Central memory CD8-positive, alpha-beta T cell (primary cell): ENCODE data around the gene TMEM176A.
A peak's percentile ranks its signal among the peaks of the same experiment; 100 is the strongest.

Experiments used
- ATAC-seq: fragments of 150-1000 bp; cut with Tn5 transposase; replicated peaks from 2 replicates; pipeline ENCODE4 v1.10.0; 2022; ENCODE audit warnings: mild to moderate bottlenecking, moderate FRiP score, moderate number of reproducible peaks; ENCODE audit not compliant: poor library complexity, severe bottlenecking; ENCODE audit errors: extremely low read depth
- DNase-seq, 2 donors: peaks; one replicate each; pipeline ENCODE4 v3.0.0; 2021; ENCODE audit warnings: low spot score in 2 of 2
- H3K27ac Mint-ChIP-seq: one replicate; pipeline ENCODE4 v1.8.0; 2022; ENCODE audit warnings: low read depth, mild to moderate bottlenecking, moderate library complexity, mixed read lengths
- H3K27me3 Mint-ChIP-seq: one replicate; pipeline ENCODE4 v1.8.0; 2022; ENCODE audit warnings: mixed read lengths
- H3K36me3 Mint-ChIP-seq: one replicate; pipeline ENCODE4 v1.8.0; 2022; ENCODE audit warnings: mild to moderate bottlenecking, moderate library complexity, mixed read lengths; ENCODE audit not compliant: insufficient read depth
- H3K4me1 Mint-ChIP-seq: one replicate; pipeline ENCODE4 v1.8.0; 2022; ENCODE audit warnings: mixed read lengths
- H3K4me3 Mint-ChIP-seq: one replicate; pipeline ENCODE4 v1.8.0; 2022; ENCODE audit warnings: mild to moderate bottlenecking, moderate library complexity, mixed read lengths
- H3K9me3 Mint-ChIP-seq: one replicate; pipeline ENCODE4 v1.8.0; 2022; ENCODE audit warnings: mixed read lengths

Gene TMEM176A

DNA sequence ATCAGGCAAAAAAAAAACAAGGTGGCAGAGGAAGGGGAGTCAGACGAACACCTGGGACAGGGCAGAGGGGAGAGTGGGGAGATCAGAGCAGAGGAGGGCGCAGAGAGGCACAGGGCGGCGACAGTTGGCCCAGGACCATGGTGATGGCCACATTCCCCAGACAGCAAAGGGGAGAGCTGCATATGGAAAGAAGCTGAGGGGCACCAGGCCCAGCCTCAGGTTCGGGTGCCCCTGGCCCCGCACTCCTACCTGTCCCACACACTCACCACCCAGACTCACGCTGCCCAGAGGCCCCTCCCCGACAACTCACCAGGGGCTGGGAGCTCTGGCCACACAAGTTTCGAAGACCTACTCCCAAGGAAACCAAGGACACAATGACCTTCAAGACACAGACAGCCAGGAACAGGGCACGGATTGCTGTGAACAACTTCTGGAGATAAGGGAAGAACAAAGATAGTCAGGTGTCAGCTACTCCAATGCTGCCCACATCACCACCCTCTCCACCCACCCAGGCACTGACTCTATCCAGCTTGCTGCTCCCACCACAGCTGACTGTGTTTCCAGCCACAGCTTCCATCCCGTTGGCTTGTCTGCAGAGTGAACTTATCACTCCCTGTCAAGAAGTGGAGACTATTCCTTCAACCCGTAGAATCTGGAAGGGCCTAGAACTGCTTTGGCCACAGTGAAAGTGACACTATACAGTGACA lies 8.7 kb upstream of the TMEM176A start:
- no peak for ATAC-seq
- no peaks in the 10 kb centered on the region for H3K9me3 Mint-ChIP-seq
- H3K36me3 Mint-ChIP-seq, result no peaks in the 10 kb centered on the region
- H3K4me1 Mint-ChIP-seq, result no peaks in the 10 kb centered on the region
- no peak overlapping the region for H3K4me3 Mint-ChIP-seq
- H3K27me3 Mint-ChIP-seq, result peaks cover 29% of the 10 kb centered on the region
- no peak for DNase-seq
- H3K27ac Mint-ChIP-seq, result no peak overlapping the region

GRCh38 chr7:150793569-150794238 lies 6.9 kb upstream of the TMEM176A start:
- no peaks in the 10 kb centered on the region for H3K36me3 Mint-ChIP-seq
- DNase-seq (no peak), ATAC-seq (no peak)
- peaks cover 19% of the 10 kb centered on the region for H3K27me3 Mint-ChIP-seq
- no peak overlapping the region for H3K27ac Mint-ChIP-seq
- no peak overlapping the region for H3K4me3 Mint-ChIP-seq
- H3K9me3 Mint-ChIP-seq, result no peaks in the 10 kb centered on the region
- no peaks in the 10 kb centered on the region for H3K4me1 Mint-ChIP-seq

DNA sequence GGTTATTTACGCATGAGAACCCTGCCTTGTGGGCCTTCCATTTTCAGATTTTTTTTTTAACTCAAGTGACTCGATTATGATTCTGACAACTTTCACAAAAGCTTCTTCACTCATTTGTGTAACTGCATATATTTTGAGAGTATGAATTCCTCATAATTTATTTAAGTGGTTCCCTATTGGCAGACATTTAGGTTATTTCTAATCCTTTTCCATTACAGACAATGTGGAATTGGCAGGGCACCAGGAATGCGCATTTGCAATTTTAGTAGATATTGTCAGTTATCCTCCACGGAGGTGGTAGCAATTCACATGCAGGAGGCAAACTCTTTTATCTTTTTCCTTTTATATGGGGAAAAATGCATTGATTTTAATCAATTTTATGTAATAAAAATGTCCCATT lies 2.9 kb upstream of the TMEM176A start:
- H3K4me3 Mint-ChIP-seq, result no peak overlapping the region
- H3K9me3 Mint-ChIP-seq, result no peaks in the 10 kb centered on the region
- H3K27ac Mint-ChIP-seq, result no peak overlapping the region
- peaks cover 6% of the 10 kb centered on the region for H3K4me1 Mint-ChIP-seq
- no peak for ATAC-seq
- peaks cover 33% of the 10 kb centered on the region for H3K27me3 Mint-ChIP-seq
- no peak for DNase-seq
- peaks cover 3% of the 10 kb centered on the region for H3K36me3 Mint-ChIP-seq

DNA sequence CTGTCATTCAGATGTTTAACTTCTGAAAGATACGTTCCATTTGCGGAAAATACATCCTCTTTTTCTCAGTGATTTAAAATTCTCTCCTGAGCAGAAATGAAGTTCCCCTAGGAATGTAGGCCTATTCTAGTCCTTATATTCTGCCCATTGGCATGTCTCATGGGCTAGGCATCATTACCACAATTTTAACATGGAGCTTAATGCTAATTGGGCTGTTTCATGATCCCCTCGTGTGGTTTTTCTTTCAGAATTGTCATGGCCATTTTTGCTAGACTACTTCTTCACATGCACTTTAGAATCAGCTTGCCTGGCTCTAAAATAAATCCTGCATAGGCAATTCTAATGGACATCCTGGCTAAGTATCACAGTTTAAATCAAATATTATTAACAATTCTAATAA lies 1.4 kb upstream of the TMEM176A start:
- Mint-ChIP-seq H3K27me3 (peaks cover 37% of the 10 kb centered on the region), H3K36me3 (peaks cover 3% of the 10 kb centered on the region), H3K4me3 (no peak overlapping the region), H3K9me3 (no peaks in the 10 kb centered on the region), H3K27ac (no peak overlapping the region), H3K4me1 (peaks cover 6% of the 10 kb centered on the region)
- ATAC-seq, result no peak
- DNase-seq, result no peak

- Mint-ChIP-seq H3K4me1 (peaks cover 6% of the 10 kb centered on the region), H3K36me3 (peaks cover 3% of the 10 kb centered on the region), H3K9me3 (no peaks in the 10 kb centered on the region), H3K27ac (no peak within 1 kb of the TSS), H3K4me3 (peak within 1 kb of the TSS; percentile 58), H3K27me3 (peaks cover 45% of the 10 kb centered on the region)
- DNase-seq (no peak), ATAC-seq (peak; percentile 36)
Observed at GRCh38 chr7:150799741-150800580, 608 bp upstream of the TMEM176A start, which contains the start of gene TMEM176B. Gene TMEM176B, minus strand, starts transcription at chr7:150800364. Its CDS starts 3,795 bp downstream, at chr7:150796569.

- peaks cover 59% of the 10 kb centered on the region for H3K27me3 Mint-ChIP-seq
- H3K4me3 Mint-ChIP-seq, result peak overlapping the region; percentile 58
- H3K36me3 Mint-ChIP-seq, result peaks cover 3% of the 10 kb centered on the region
- DNase-seq, result no peak
- H3K27ac Mint-ChIP-seq, result no peak overlapping the region
- H3K4me1 Mint-ChIP-seq, result peaks cover 6% of the 10 kb centered on the region
- ATAC-seq, result no peak
- no peaks in the 10 kb centered on the region for H3K9me3 Mint-ChIP-seq
Observed at GRCh38 chr7:150801242-150801945, 825 bp downstream of the TMEM176A start.

DNA sequence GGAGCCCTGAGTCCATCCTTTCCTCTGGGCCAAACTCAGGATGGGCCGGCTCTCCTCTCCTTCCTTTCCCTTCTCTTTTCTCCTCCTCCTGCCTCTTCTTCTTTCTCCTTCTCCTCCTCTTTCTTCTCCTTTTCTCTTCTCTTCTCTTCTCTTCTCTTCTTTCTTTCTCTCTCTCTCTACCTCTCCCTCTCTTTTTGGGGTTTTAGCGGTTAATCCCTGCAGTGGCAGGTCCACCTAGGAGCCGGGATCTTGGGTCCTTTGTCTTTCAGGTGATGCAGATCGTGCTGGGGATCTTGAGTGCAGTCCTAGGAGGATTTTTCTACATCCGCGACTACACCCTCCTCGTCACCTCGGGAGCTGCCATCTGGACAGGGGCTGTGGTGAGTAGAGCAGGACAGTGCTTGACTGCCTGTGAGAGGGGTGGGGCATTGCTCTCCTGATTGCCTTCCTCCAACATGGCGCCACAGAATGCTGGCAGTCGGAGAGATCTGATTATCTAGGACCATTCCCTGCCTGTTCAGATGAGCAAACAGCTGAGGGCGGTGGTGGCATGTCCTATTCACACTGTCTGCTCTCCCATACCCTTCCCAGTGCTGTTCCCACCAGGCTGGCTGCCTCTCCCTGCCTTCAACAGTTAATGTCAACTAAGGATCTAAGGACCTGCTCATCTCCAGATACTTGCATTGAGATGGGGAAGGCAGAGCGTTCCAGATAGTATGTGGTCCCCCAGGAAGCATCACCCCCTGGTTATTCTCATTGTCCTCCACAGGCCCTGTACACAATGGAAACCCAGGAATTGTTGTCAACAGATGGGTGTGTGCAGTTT lies 1.6 kb downstream of the TMEM176A start:
- Mint-ChIP-seq H3K4me1 (peaks cover 6% of the 10 kb centered on the region), H3K27me3 (peaks cover 62% of the 10 kb centered on the region), H3K9me3 (no peaks in the 10 kb centered on the region), H3K36me3 (peaks cover 3% of the 10 kb centered on the region), H3K4me3 (peak overlapping the region; percentile 58), H3K27ac (no peak overlapping the region)
- no peak for DNase-seq
- no peak for ATAC-seq

- Mint-ChIP-seq H3K27ac (no peak overlapping the region), H3K4me3 (no peak overlapping the region), H3K36me3 (peaks cover 3% of the 10 kb centered on the region), H3K4me1 (peaks cover 6% of the 10 kb centered on the region), H3K9me3 (no peaks in the 10 kb centered on the region), H3K27me3 (peaks cover 72% of the 10 kb centered on the region)
- ATAC-seq (no peak), DNase-seq (no peak)
Observed at GRCh38 chr7:150803161-150803860, 2.7 kb downstream of the TMEM176A start.

GRCh38 chr7:150804802-150805201 lies 4.2 kb downstream of the TMEM176A start:
- no peak overlapping the region for H3K4me3 Mint-ChIP-seq
- no peak for ATAC-seq
- H3K27ac Mint-ChIP-seq, result no peak overlapping the region
- H3K27me3 Mint-ChIP-seq, result peaks cover 74% of the 10 kb centered on the region
- H3K36me3 Mint-ChIP-seq, result peaks cover 3% of the 10 kb centered on the region
- H3K4me1 Mint-ChIP-seq, result peaks cover 6% of the 10 kb centered on the region
- DNase-seq, result no peak
- H3K9me3 Mint-ChIP-seq, result no peaks in the 10 kb centered on the region

- no peak overlapping the region for H3K4me3 Mint-ChIP-seq
- peaks cover 3% of the 10 kb centered on the region for H3K36me3 Mint-ChIP-seq
- H3K27me3 Mint-ChIP-seq, result peaks cover 85% of the 10 kb centered on the region
- H3K9me3 Mint-ChIP-seq, result no peaks in the 10 kb centered on the region
- no peak for ATAC-seq
- peaks cover 6% of the 10 kb centered on the region for H3K4me1 Mint-ChIP-seq
- H3K27ac Mint-ChIP-seq, result no peak overlapping the region
- DNase-seq, result no peak
Observed at GRCh38 chr7:150805864-150806263, 5.3 kb downstream of the TMEM176A start.

GRCh38 chr7:150806454-150806853 lies 5.9 kb downstream of the TMEM176A start:
- H3K9me3 Mint-ChIP-seq, result no peaks in the 10 kb centered on the region
- H3K4me3 Mint-ChIP-seq, result no peak overlapping the region
- no peak overlapping the region for H3K27ac Mint-ChIP-seq
- H3K4me1 Mint-ChIP-seq, result peaks cover 6% of the 10 kb centered on the region
- peaks cover 1% of the 10 kb centered on the region for H3K36me3 Mint-ChIP-seq
- H3K27me3 Mint-ChIP-seq, result peaks cover 85% of the 10 kb centered on the region
- ATAC-seq (no peak), DNase-seq (no peak)
